Panc1 (cell line): ENCODE measurements around the gene SLC7A5. TPM values are rescaled to one million over a fixed set of nuclear protein-coding genes. Genes with fewer than 3 reads are reported as not detected.
"Not testable (repeated sequence)": the region's sequence is repeated elsewhere in the genome, so short reads cannot be mapped to it uniquely, and the experiment has no call there.

Experiments used
- ATAC-seq: fragments of 200-7000 bp; cut with Tn5 transposase; 2 replicates; pipeline ENCODE4 v1.9.1; 2020; ENCODE audit warnings: mild to moderate bottlenecking, moderate library complexity
- BruUV-seq: library from RNA; stranded (reverse); fragments of 400-500 nt; replicated peaks from 2 replicates; lab custom pipeline; 2021; lab: Mats Ljungman, UMichigan
- CTCF ChIA-PET: fragments of 300-600 bp; sonication (Branson Sonifier 250); formaldehyde crosslinking; loops from one replicate; lab custom pipeline; 2022; ENCODE audit warnings: antibody characterized with exemption; lab: Charles Lee
- POLR2A ChIA-PET: fragments of 300-600 bp; sonication (Branson Sonifier 250); formaldehyde crosslinking; loops from one replicate; lab custom pipeline; 2022; ENCODE audit warnings: antibody characterized with exemption; lab: Charles Lee
- DNase-seq: peaks from one replicate; pipeline ENCODE4 v3.0.0-alpha.2; 2010; ENCODE audit warnings: low read depth, low spot score
- H3K27ac ChIP-seq: 2 replicates; pipeline ENCODE4 v1.5.1; 2011; ENCODE audit warnings: mild to moderate bottlenecking, low read length, inconsistent platforms
- H3K27me3 ChIP-seq: fragments of 200-500 bp; sonication (Bioruptor generic); 2 replicates; pipeline ENCODE4 v1.6.0; 2014; ENCODE audit warnings: low read length, inconsistent platforms; ENCODE audit not compliant: control insufficient read depth, insufficient read depth
- H3K36me3 ChIP-seq: fragments of 200-500 bp; sonication (Bioruptor generic); 2 replicates; pipeline ENCODE4 v1.5.1; 2014; ENCODE audit warnings: inconsistent platforms, mild to moderate bottlenecking, low read length, moderate library complexity; ENCODE audit not compliant: control insufficient read depth, insufficient read depth
- H3K4me1 ChIP-seq: 2 replicates; pipeline ENCODE4 v1.5.1; 2011; ENCODE audit warnings: inconsistent platforms, mild to moderate bottlenecking, low read length, moderate library complexity; ENCODE audit not compliant: control insufficient read depth, insufficient read depth
- H3K4me3 ChIP-seq, 2 experiments: 2 replicates each; pipeline ENCODE4 v1.5.1; 2011 to 2012; ENCODE audit warnings: low read depth in 2 of 2, low read length in 2 of 2, mild to moderate bottlenecking in 2 of 2, inconsistent platforms in 1 of 2, moderate library complexity in 1 of 2
- H3K9me3 ChIP-seq: fragments of 200-500 bp; sonication (Bioruptor generic); 2 replicates; pipeline ENCODE4 v1.5.1; 2014; ENCODE audit warnings: low read depth, mild to moderate bottlenecking, inconsistent platforms, low read length, moderate library complexity; ENCODE audit not compliant: control insufficient read depth, insufficient read depth
- POLR2AphosphoS5 ChIP-seq: IDR thresholded peaks from 2 replicates; pipeline ENCODE4 v1.6.1; 2012; ENCODE audit warnings: mild to moderate bottlenecking, low read depth, low read length, moderate library complexity
- SIN3A ChIP-seq: IDR thresholded peaks from 2 replicates; pipeline ENCODE4 v1.6.1; 2012; ENCODE audit warnings: low read depth, mild to moderate bottlenecking, low read length, moderate library complexity, borderline replicate concordance; ENCODE audit not compliant: insufficient read depth
- TCF7L2 ChIP-seq: IDR thresholded peaks from 2 replicates; pipeline ENCODE4 v1.6.1; 2011; ENCODE audit warnings: mild to moderate bottlenecking, low read depth, low read length, inconsistent platforms
- in situ Hi-C: cut with HindIII; loops from 2 replicates; pipeline ENCODE4 v1.10.0; 2016; ENCODE audit warnings: low sequenced_read_pairs, low pct_unique_long_range_greater_than_20kb
- intact Hi-C: fragments of 100-400 bp; cut with micrococcal nuclease; formaldehyde crosslinking; loops from one replicate; pipeline ENCODE4 v1.10.0; 2022; ENCODE audit not compliant: unreplicated experiment
- total RNA-seq: library from RNA; stranded (reverse); gene quantifications from one replicate; pipeline ENCODE4 v1.2.1, GENCODE V29; 2021; ENCODE audit not compliant: unreplicated experiment
- TF ChIP-seq, protein P1 (sequence below): fragments of 450-650 bp; IDR thresholded peaks from 2 replicates; pipeline ENCODE4 v1.5.1; 2017; ENCODE audit warnings: mild to moderate bottlenecking
- TF ChIP-seq, protein P2 (sequence below), 2 experiments: IDR thresholded peaks; 2 replicates each; pipeline ENCODE4 v1.6.1; 2011 to 2012; ENCODE audit warnings: low read depth in 2 of 2, control low read depth in 1 of 2, low read length in 1 of 2, mild to moderate bottlenecking in 1 of 2, moderate library complexity in 1 of 2; ENCODE audit not compliant: insufficient read depth in 1 of 2

The SLC7A5 gene
- total RNA-seq, 1 experiment from 2014 or later: 231 TPM

DNA sequence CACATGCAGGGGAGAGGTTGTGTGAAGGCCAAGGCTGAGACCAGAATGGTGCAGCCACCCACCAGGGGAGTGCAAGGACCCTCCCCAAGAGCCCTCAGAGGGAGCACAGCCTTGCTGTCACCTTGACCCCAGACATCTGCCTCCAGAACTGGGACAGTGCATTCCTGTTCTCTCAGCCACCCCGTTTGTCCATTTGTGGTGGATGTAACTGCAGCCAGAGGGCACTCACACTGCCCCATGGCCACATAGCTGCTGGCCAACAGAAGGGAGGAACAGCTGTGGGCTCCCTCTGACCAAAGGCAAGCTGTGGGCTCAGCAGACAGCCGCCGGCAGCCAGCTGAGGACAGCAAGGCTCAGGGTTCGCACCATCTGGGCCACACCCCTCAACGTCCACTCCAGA is 53.7 kb downstream of the SLC7A5 start:
- Histone ChIP-seq H3K4me3 (no peak overlapping the region), H3K9me3 (peaks cover 2% of the 10 kb centered on the region; the same call in 1 of the 2 replicates), H3K4me1 (no peaks in the 10 kb centered on the region), H3K36me3 (no peaks in the 10 kb centered on the region), H3K27me3 (no peaks in the 10 kb centered on the region), H3K27ac (no peak overlapping the region)
- CTCF ChIA-PET: no interaction called here
- POLR2A ChIA-PET: no interaction called here
- ATAC-seq: peak; percentile 58; the same call in 1 of the 2 replicates
- BruUV-seq: no TSS peak
- intact Hi-C loops: no loop called here
- TF ChIP-seq SIN3A (no peak), TCF7L2 (no peak), POLR2AphosphoS5 (no peak)
- TF ChIP-seq, protein P1, sequence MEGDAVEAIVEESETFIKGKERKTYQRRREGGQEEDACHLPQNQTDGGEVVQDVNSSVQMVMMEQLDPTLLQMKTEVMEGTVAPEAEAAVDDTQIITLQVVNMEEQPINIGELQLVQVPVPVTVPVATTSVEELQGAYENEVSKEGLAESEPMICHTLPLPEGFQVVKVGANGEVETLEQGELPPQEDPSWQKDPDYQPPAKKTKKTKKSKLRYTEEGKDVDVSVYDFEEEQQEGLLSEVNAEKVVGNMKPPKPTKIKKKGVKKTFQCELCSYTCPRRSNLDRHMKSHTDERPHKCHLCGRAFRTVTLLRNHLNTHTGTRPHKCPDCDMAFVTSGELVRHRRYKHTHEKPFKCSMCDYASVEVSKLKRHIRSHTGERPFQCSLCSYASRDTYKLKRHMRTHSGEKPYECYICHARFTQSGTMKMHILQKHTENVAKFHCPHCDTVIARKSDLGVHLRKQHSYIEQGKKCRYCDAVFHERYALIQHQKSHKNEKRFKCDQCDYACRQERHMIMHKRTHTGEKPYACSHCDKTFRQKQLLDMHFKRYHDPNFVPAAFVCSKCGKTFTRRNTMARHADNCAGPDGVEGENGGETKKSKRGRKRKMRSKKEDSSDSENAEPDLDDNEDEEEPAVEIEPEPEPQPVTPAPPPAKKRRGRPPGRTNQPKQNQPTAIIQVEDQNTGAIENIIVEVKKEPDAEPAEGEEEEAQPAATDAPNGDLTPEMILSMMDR: no peak
- TF ChIP-seq, protein P2, sequence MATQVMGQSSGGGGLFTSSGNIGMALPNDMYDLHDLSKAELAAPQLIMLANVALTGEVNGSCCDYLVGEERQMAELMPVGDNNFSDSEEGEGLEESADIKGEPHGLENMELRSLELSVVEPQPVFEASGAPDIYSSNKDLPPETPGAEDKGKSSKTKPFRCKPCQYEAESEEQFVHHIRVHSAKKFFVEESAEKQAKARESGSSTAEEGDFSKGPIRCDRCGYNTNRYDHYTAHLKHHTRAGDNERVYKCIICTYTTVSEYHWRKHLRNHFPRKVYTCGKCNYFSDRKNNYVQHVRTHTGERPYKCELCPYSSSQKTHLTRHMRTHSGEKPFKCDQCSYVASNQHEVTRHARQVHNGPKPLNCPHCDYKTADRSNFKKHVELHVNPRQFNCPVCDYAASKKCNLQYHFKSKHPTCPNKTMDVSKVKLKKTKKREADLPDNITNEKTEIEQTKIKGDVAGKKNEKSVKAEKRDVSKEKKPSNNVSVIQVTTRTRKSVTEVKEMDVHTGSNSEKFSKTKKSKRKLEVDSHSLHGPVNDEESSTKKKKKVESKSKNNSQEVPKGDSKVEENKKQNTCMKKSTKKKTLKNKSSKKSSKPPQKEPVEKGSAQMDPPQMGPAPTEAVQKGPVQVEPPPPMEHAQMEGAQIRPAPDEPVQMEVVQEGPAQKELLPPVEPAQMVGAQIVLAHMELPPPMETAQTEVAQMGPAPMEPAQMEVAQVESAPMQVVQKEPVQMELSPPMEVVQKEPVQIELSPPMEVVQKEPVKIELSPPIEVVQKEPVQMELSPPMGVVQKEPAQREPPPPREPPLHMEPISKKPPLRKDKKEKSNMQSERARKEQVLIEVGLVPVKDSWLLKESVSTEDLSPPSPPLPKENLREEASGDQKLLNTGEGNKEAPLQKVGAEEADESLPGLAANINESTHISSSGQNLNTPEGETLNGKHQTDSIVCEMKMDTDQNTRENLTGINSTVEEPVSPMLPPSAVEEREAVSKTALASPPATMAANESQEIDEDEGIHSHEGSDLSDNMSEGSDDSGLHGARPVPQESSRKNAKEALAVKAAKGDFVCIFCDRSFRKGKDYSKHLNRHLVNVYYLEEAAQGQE (IDR thresholded peaks at IDR 0.05; ENCODE audit: insufficient read depth in 1 of 2, low read depth in 2 of 2, low read length in 1 of 2): no peak
- in situ Hi-C loops: no loop called here
- DNase-seq: no peak

DNA sequence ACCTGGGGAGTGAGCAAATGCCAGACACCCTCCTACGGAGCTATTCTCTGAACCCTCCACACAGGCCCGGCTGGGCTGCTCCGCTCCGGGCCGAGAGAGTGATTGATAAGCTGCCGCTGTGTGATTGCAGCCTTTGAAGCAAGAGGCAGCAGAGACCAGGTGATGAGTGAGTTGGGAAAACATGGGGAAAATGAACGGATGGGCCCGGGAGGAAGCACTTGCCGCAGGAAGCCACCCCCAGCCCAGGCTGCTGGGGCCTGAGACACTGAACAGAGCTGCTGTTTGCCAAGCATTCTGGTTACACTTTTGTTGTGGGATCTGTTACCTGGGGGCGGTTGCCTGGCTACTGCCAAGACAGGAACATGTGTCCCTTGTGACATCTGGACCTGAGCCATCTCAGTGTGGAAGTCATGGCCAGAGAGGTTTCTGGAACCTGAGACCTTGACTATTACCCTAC is 57.1 kb downstream of the SLC7A5 start:
- H3K4me3 ChIP-seq: no peak overlapping the region
- TF ChIP-seq, protein P2 (IDR thresholded peaks at IDR 0.05; ENCODE audit: insufficient read depth in 1 of 2, low read depth in 2 of 2, low read length in 1 of 2): no peak
- TF ChIP-seq SIN3A: no peak
- TF ChIP-seq, protein P1: no peak
- no peak for TF ChIP-seq TCF7L2
- no TSS peak for BruUV-seq
- H3K27ac ChIP-seq: no peak overlapping the region
- peaks cover under 1% of the 10 kb centered on the region; the same call in 1 of the 2 replicates for H3K9me3 ChIP-seq
- H3K36me3 ChIP-seq: no peaks in the 10 kb centered on the region
- ChIA-PET POLR2A (no interaction called here), CTCF (no interaction called here)
- DNase-seq (no peak), ATAC-seq (no peak)
- H3K27me3 ChIP-seq: no peaks in the 10 kb centered on the region
- H3K4me1 ChIP-seq: peaks cover 3% of the 10 kb centered on the region; the same call in 1 of the 2 replicates
- intact Hi-C loops (no loop called here), in situ Hi-C loops (no loop called here)

DNA sequence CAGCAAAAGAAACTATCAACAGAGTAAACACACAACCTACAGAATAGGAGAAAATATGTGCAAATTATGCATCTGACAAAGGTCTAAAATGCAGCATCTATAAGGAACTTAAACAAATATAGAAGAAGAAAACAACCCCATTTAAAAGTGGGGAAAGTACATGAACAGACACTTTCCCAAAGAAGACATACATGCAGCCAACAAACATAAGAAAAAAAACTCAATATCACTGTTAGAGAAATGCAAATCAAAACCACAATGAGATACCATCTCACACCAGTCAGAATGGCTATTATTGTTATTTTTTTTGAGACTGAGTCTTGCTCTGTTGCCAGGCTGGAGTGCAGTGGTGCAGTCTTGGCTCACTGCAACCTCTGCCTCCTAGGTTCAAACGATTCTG is 57.9 kb downstream of the SLC7A5 start:
- H3K36me3 ChIP-seq, in situ Hi-C loops, BruUV-seq, H3K27ac ChIP-seq, H3K9me3 ChIP-seq, H3K27me3 ChIP-seq, ATAC-seq, POLR2A ChIA-PET, CTCF ChIA-PET, DNase-seq, intact Hi-C loops, H3K4me3 ChIP-seq: not testable (repeated sequence)
- H3K4me1 ChIP-seq: peaks cover 10% of the 10 kb centered on the region
